Endometrial microvascular endothelial cells (primary cell): ENCODE data around the gene TJP3. TPM values are rescaled to one million over a fixed set of nuclear protein-coding genes. Genes with fewer than 3 reads are reported as not detected.

Experiments
- in situ Hi-C: cut with HindIII; loops from 2 replicates; pipeline ENCODE4 v1.10.0; 2017; ENCODE audit warnings: low sequenced_read_pairs, low pct_unique_long_range_greater_than_20kb; ENCODE audit errors: inconsistent ontology term
- total RNA-seq: library from RNA; depleted of rRNA; stranded (reverse); fragments of >200 nt; gene quantifications from one replicate; pipeline ENCODE4 v1.2.3, GENCODE V29; 2015; ENCODE audit errors: inconsistent ontology term

Gene TJP3
- total RNA-seq, 1 donor from 2014 or later: not detected

DNA sequence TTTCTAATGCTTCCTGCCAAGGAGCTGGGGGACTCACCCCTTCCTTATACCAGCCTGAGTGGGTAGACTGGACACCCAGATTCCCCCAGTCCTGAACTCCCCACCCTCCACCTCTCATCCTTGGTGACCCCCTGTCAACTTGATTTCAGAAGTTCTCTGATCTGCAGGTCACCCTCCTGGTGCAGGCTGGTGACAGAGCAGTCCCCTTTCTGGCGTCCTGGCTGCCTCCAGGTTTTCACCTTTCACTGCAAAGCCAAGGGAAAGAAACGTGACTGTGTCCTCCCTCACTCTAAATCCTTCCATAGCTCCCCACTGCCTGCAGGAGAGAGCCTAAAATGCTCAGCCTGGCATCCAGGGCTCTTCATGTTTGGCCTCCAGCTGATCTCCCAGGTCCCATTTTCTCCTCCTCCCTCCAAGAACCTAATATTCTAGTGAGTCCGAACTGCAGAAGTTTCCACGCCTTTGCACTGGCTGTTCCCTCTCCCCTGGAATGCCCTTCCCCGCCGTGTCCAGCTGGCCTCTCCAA lies 82.1 kb downstream of the TJP3 start:
- in situ Hi-C loops: no loop called here

DNA sequence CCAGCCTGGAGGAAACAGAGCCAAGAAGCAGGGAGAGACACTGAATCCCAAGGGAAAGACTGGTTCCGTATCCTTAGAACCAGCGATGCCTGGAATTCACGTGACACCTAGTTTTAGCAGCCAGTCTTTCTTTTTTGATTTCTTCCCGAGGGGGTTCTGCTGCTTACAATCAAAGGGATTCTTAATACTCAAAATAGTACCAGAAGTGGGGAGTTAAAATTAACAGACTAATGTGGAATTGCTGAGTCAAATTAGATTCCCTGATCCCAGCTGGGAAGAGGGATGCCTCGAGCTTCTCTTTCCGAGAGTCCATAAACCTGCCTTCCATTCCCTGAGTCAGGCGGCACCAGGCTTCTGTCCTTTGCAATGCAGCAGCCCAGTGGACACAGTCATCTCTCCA lies 82.8 kb downstream of the TJP3 start:
- in situ Hi-C loops: no loop called here

DNA sequence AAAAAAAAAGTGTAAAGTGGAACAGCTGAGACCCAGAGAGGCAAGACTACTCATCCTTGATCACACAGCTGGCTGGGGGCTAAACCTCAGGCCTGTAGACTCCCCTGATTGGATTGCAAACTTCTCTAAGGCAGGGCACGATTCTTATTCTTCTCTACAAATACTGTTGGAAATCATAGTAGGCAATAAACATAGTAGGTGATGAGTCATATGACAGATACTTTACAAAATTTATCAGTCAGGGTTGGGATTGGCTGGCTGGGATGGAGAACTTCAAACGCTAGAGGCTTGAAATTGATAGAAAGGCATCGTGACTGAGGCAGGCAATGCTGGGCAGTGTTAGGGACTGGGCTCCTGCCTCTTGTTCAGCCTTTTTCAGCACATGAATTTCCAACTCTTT lies 83.9 kb downstream of the TJP3 start:
- in situ Hi-C loops: no loop called here

DNA sequence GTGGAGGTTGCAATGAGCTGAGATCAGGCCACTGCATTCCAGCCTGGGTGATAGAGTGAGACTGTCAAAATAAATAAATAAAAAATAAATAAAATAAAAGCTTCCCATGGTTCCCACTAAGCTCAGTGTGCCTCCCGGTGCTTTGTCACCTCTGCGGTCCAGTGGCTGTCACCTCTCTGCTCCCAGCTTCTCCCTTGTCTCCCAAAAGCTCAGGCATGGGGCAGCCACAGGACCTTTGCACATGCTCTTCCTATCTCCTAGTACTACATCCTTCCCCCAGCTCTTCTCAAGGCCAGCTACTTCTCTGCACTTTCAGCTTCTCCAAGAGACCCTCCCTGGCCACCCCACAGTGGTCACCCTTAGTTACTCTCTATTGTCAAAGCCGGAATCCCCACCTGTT lies 85.6 kb downstream of the TJP3 start:
- in situ Hi-C loops: no loop called here

DNA sequence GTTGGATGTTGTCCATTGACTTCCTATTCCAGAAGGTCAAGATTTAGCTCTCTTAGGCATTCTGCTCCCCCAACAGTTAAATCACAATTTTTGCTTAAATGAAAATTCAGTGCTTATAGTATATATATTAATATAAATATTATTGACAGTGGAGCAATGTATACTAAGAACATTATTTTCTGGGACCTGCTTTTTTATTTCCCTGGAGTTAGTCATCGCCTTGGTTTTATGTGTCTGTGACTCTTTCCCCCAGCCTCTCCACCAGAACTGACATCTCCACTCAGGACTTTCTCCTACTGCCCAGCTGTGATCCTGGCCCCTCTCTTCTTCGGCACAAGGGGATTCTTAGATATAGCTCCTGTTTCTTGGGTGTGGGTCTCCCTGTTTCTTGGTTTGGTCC lies 88.2 kb downstream of the TJP3 start:
- in situ Hi-C loops: no loop called here

DNA sequence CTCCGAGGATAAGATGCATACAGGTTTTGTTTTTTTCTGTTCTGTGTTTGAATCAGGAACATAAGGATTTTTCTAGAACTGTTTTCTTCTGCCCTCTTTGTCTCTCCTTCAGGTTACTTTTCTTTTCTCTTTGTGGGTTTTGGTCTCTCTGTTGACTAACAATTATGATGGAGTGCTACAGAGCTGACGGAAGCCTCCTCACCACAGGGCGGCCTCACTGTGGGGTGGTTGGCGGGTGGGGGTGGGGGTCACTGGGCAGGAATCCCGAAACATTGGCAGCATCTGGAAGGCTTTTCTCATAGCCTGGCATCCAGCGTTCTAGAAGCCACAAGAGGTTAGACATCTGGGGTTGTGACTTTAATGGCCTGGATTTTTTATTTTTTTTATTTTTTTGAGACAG lies 90.0 kb downstream of the TJP3 start:
- in situ Hi-C loops: no loop called here

Other genes starting within 250 kb of the TJP3 start
- gene SMIM24, start 227.9 kb upstream of the TJP3 start, total RNA-seq: not detected
- gene SMIM44, start 224.9 kb upstream of the TJP3 start, total RNA-seq: not detected
- gene DOHH, start 207.7 kb upstream of the TJP3 start, total RNA-seq: 28.8 TPM
- gene FZR1, start 202.1 kb upstream of the TJP3 start, total RNA-seq: 44.3 TPM
- gene TEKTIP1, start 169.2 kb upstream of the TJP3 start, total RNA-seq: not detected
- gene MFSD12, start 150.8 kb upstream of the TJP3 start, total RNA-seq: 121 TPM
- gene HMG20B, start 135.4 kb upstream of the TJP3 start, total RNA-seq: 79.4 TPM
- gene GIPC3, start 122.9 kb upstream of the TJP3 start, total RNA-seq: 0.28 TPM
- 4.2 TPM for gene TBXA2R, start 101.5 kb upstream of the TJP3 start, total RNA-seq
- 46.6 TPM for gene CACTIN, start 81.6 kb upstream of the TJP3 start, total RNA-seq
- gene PIP5K1C, start 7.9 kb upstream of the TJP3 start, total RNA-seq: 38.0 TPM
- 46.8 TPM for gene APBA3, start 53.3 kb downstream of the TJP3 start, total RNA-seq
- 88.7 TPM for gene MRPL54, start 54.3 kb downstream of the TJP3 start, total RNA-seq
- gene RAX2, start 63.8 kb downstream of the TJP3 start, total RNA-seq: not detected
- not detected for gene MATK, start 78.0 kb downstream of the TJP3 start, total RNA-seq
- gene ZFR2, start 160.7 kb downstream of the TJP3 start, total RNA-seq: not detected
- gene ATCAY, start 172.3 kb downstream of the TJP3 start, total RNA-seq: not detected
- not detected for gene NMRK2, start 224.7 kb downstream of the TJP3 start, total RNA-seq